Endothelial cell of umbilical vein (primary cell): ENCODE results near the gene ZNF627. TPM values are rescaled to one million over a fixed set of nuclear protein-coding genes. Genes with fewer than 3 reads are reported as not detected.

Source experiments
- BruUV-seq: library from RNA; stranded (reverse); fragments of 400-500 nt; replicated peaks from 2 replicates; lab custom pipeline; 2021; lab: Mats Ljungman, UMichigan
- CTCF ChIA-PET: fragments of 300-600, 350-600 bp; sonication (Branson Sonifier 250); formaldehyde crosslinking; loops from one replicate; lab custom pipeline; 2021; ENCODE audit warnings: antibody characterized with exemption, inconsistent platforms; lab: Charles Lee
- POLR2A ChIA-PET: fragments of 300-600, 350-600 bp; sonication (Branson Sonifier 250); formaldehyde crosslinking; loops from one replicate; lab custom pipeline; 2021; ENCODE audit warnings: antibody characterized with exemption, inconsistent platforms; lab: Charles Lee
- DNase-seq: peaks from one replicate; pipeline ENCODE4 v3.0.0-alpha.2; 2011; ENCODE audit warnings: low read depth, low spot score
- FAIRE-seq: peaks from 2 replicates; lab custom pipeline; 2011; peaks lifted over from hg19 to GRCh38; lab: Jason Lieb, UNC
- H2AFZ ChIP-seq: 2 replicates; pipeline ENCODE4 v1.6.0; 2012; ENCODE audit warnings: low read depth, low read length, control low read depth, inconsistent platforms
- H3K27ac ChIP-seq: 2 replicates; pipeline ENCODE4 v1.5.1; 2011; ENCODE audit warnings: low read depth, mild to moderate bottlenecking, control low read depth, low read length, moderate library complexity; ENCODE audit not compliant: insufficient read depth
- H3K27me3 ChIP-seq, 2 experiments: 2 replicates each; pipeline versions ENCODE4 v1.6.0 to v1.6.1; 2011; ENCODE audit warnings: low read length in 2 of 2, mixed read lengths in 1 of 2; ENCODE audit not compliant: control insufficient read depth in 2 of 2, insufficient read depth in 2 of 2
- H3K36me3 ChIP-seq, 2 experiments: 2 replicates in 1 of 2; 3 replicates in 1 of 2; pipeline ENCODE4 v1.5.1; 2011; ENCODE audit warnings: low read length in 2 of 2, mild to moderate bottlenecking in 1 of 2, moderate library complexity in 1 of 2; ENCODE audit not compliant: control insufficient read depth in 2 of 2, insufficient read depth in 2 of 2; ENCODE audit errors: extremely low read depth in 1 of 2
- H3K4me1 ChIP-seq: 3 replicates; pipeline ENCODE4 v1.5.1; 2011; ENCODE audit warnings: mild to moderate bottlenecking, low read length; ENCODE audit not compliant: control insufficient read depth, insufficient read depth; ENCODE audit errors: extremely low read depth
- H3K4me2 ChIP-seq: 2 replicates; pipeline ENCODE4 v1.6.1; 2011; ENCODE audit warnings: low read length, control low read depth, mixed read lengths; ENCODE audit not compliant: insufficient read depth
- H3K4me3 ChIP-seq, 3 experiments: fragments of 200-600 bp in 1 of 3; sonication (generic), shearing (Covaris generic) in 1 of 3; replicated peaks in 1 of 3; 2 replicates each; pipeline ENCODE4 v1.5.1; 2011 to 2016; ENCODE audit warnings: control low read depth in 3 of 3, low read length in 3 of 3, mild to moderate bottlenecking in 2 of 3, inconsistent platforms in 1 of 3, low read depth in 1 of 3, moderate library complexity in 1 of 3; ENCODE audit not compliant: insufficient read depth in 1 of 3
- H3K79me2 ChIP-seq: 2 replicates; pipeline ENCODE4 v1.6.0; 2012; ENCODE audit warnings: low read length, inconsistent platforms; ENCODE audit not compliant: control insufficient read depth, insufficient read depth
- H3K9ac ChIP-seq: replicated peaks from 2 replicates; pipeline ENCODE3; 2011; ENCODE audit warnings: low read length, control low read depth; ENCODE audit not compliant: insufficient read depth; ENCODE audit errors: extremely low read depth
- H3K9me1 ChIP-seq: replicated peaks from 3 replicates; pipeline ENCODE4 v1.6.0; 2011; ENCODE audit warnings: mild to moderate bottlenecking, low read length; ENCODE audit not compliant: control insufficient read depth, insufficient read depth; ENCODE audit errors: extremely low read depth
- H3K9me3 ChIP-seq: replicated peaks from 2 replicates; pipeline ENCODE4 v1.5.1; 2012; ENCODE audit warnings: low read length, inconsistent platforms; ENCODE audit not compliant: control insufficient read depth, insufficient read depth
- H4K20me1 ChIP-seq: replicated peaks from 2 replicates; pipeline ENCODE3; 2011; ENCODE audit warnings: mild to moderate bottlenecking, low read length; ENCODE audit not compliant: control insufficient read depth, insufficient read depth; ENCODE audit errors: extremely low read depth
- EZH2 ChIP-seq: IDR thresholded peaks from 2 replicates; pipeline ENCODE4 v1.6.1; 2012; ENCODE audit warnings: borderline replicate concordance, low read depth, mild to moderate bottlenecking, moderate library complexity, low read length, inconsistent platforms; ENCODE audit not compliant: severe bottlenecking
- FOS ChIP-seq: IDR thresholded peaks from 2 replicates; pipeline ENCODE4 v1.6.1; 2011; ENCODE audit warnings: mild to moderate bottlenecking, low read length, moderate library complexity, borderline replicate concordance; ENCODE audit not compliant: insufficient read depth
- GATA2 ChIP-seq: IDR thresholded peaks from 2 replicates; pipeline ENCODE4 v1.7.0; 2011; ENCODE audit warnings: low read depth, mild to moderate bottlenecking, moderate library complexity, mixed read lengths, low read length; ENCODE audit not compliant: insufficient read length, insufficient read depth
- JUN ChIP-seq: IDR thresholded peaks from 2 replicates; pipeline ENCODE4 v1.6.1; 2011; ENCODE audit warnings: borderline replicate concordance, low read depth; ENCODE audit not compliant: insufficient read length, insufficient read depth
- MAX ChIP-seq: IDR thresholded peaks from 2 replicates; pipeline ENCODE4 v1.6.1; 2011; ENCODE audit not compliant: insufficient read depth, insufficient read length
- MYC ChIP-seq: IDR thresholded peaks from one replicate; pipeline ENCODE4 v1.6.1; 2011; ENCODE audit warnings: mild to moderate bottlenecking, low read depth, low read length
- POLR2A ChIP-seq: IDR thresholded peaks from 2 replicates; pipeline ENCODE4 v1.6.1; 2012; ENCODE audit warnings: low read depth, mild to moderate bottlenecking, control low read depth, low read length
- POLR2AphosphoS5 ChIP-seq: IDR thresholded peaks from 2 replicates; pipeline ENCODE4 v1.6.1; 2012; ENCODE audit warnings: low read depth, mild to moderate bottlenecking, control low read depth, low read length, moderate library complexity; ENCODE audit not compliant: insufficient read depth
- dilution Hi-C: fragments of 300-500 bp; cut with MboI; formaldehyde crosslinking; loops from one replicate; pipeline ENCODE4 v1.15.0; 2019; ENCODE audit warnings: low sequenced_read_pairs; ENCODE audit not compliant: extremely low pct_ligation_motif_present
- intact Hi-C: fragments of 100-400 bp; cut with micrococcal nuclease; formaldehyde crosslinking; loops from one replicate; pipeline ENCODE4 v1.10.0; 2022
- polyA plus RNA-seq, 4 experiments: library from polyadenylated mRNA; depleted of rRNA in 3 of 4; stranded (reverse) in 3 of 4; unstranded in 1 of 4; fragments of >200 nt; gene quantifications; 2 replicates each; pipeline versions ENCODE4 v1.2.1 to v1.2.3, GENCODE V29; 2011 to 2012; ENCODE audit warnings: missing spikeins in 1 of 4
- total RNA-seq: library from RNA; stranded (reverse); gene quantifications from 2 replicates; pipeline ENCODE4 v1.2.3, GENCODE V29; 2021
- TF ChIP-seq, protein P1 (sequence below), 2 donors: IDR thresholded peaks; 1 replicate in 1 of 2; 2 replicates in 1 of 2; pipeline ENCODE4 v1.5.1; 2011; ENCODE audit warnings: low read length in 2 of 2, mild to moderate bottlenecking in 2 of 2, moderate library complexity in 2 of 2, control low read depth in 1 of 2, inconsistent platforms in 1 of 2, low read depth in 1 of 2; ENCODE audit not compliant: insufficient read depth in 1 of 2; ENCODE audit errors: extremely low read depth in 1 of 2

Gene ZNF627
- total and polyA plus RNA-seq, 2 donors (not counting 3 experiments of a cell fraction or from before 2014, with no cell fraction given): 5.6 to 9.7 TPM

- Histone ChIP-seq H3K9me1 (no peaks in the 10 kb centered on the region), H3K36me3 (no peaks in the 10 kb centered on the region), H3K27me3 (no peaks in the 10 kb centered on the region), H3K9ac (no peak overlapping the region), H3K79me2 (peaks cover 34% of the 10 kb centered on the region), H3K4me1 (peaks cover 8% of the 10 kb centered on the region), H4K20me1 (no peaks in the 10 kb centered on the region), H3K4me3 (no peak overlapping the region), H3K9me3 (no peaks in the 10 kb centered on the region), H3K27ac (no peak overlapping the region), H2AFZ (peak overlapping the region; percentile 79), H3K4me2 (no peak overlapping the region)
- peak; percentile 37 for FAIRE-seq
- TF ChIP-seq EZH2 (no peak), POLR2A (no peak), MAX (no peak), POLR2AphosphoS5 (no peak), MYC (no peak), FOS (no peak), GATA2 (no peak), JUN (no peak)
- TF ChIP-seq, protein P1, sequence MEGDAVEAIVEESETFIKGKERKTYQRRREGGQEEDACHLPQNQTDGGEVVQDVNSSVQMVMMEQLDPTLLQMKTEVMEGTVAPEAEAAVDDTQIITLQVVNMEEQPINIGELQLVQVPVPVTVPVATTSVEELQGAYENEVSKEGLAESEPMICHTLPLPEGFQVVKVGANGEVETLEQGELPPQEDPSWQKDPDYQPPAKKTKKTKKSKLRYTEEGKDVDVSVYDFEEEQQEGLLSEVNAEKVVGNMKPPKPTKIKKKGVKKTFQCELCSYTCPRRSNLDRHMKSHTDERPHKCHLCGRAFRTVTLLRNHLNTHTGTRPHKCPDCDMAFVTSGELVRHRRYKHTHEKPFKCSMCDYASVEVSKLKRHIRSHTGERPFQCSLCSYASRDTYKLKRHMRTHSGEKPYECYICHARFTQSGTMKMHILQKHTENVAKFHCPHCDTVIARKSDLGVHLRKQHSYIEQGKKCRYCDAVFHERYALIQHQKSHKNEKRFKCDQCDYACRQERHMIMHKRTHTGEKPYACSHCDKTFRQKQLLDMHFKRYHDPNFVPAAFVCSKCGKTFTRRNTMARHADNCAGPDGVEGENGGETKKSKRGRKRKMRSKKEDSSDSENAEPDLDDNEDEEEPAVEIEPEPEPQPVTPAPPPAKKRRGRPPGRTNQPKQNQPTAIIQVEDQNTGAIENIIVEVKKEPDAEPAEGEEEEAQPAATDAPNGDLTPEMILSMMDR (IDR thresholded peaks at IDR 0.05; ENCODE audit: extremely low read depth in 1 of 2, insufficient read depth in 1 of 2, low read depth in 1 of 2, low read length in 2 of 2): no peak
- CTCF ChIA-PET: no interaction called here
- DNase-seq: no peak
- POLR2A ChIA-PET: no interaction called here
- dilution Hi-C loops (no loop called here), intact Hi-C loops (loop anchor here (2.0 to 10.0 kb wide), 3 partner anchors 31 to 389 kb away; partner anchors contain the start of gene ZNF823)
- no TSS peak for BruUV-seq
These were observed 1.1 kb upstream of the ZNF627 start for GRCh38 chr19:11596156-11596555.
